ENCODE measurements around the gene IL23R. TPM values are rescaled to one million over a fixed set of nuclear protein-coding genes. Genes with fewer than 3 reads are reported as not detected.

Gene IL23R
- total RNA-seq, 1 experiment from 2014 or later = not detected

DNA sequence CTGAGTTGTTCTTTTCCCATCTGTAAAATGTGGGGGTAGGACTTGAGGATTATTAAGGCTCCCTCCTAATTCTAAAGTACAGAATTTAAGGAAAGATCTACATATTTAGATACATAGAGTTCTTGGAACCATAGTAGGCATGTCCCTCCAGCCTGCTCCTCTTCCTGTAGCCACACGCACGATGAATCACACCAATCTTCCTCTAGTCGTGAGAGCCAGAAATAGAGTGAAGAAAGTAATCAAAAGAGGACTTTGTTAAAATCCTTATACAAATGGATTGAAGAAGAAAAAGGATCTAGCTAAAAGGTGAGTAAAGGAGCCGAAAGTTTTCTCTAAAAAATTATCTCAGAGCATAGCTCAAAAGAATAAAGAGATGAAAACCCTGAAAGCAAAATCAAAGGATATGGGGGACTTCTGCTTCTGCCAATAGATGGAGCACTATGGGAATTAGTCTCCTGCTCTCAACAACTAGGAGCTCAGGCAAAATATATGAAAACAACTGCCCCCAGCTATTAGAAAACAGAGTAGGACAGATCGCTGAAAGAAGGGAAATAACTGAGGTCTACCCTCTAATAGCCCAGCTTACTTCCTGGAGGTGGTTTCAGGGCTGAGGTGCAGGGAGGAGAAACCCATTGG lies 40.0 kb upstream of the IL23R start:
- H3K9me3 ChIP-seq (ENCODE audit: control insufficient read depth, low read depth, low read length) = no peaks in the 10 kb centered on the region
- H3T11ph ChIP-seq (ENCODE audit: low read length) = no peak overlapping the region
- H3K79me2 ChIP-seq (ENCODE audit: insufficient read depth, low read length) = no peaks in the 10 kb centered on the region
- no peak overlapping the region for H3K9ac ChIP-seq (ENCODE audit: extremely low read depth, insufficient read length, low read length)
- no peak overlapping the region for H3K56ac ChIP-seq (ENCODE audit: insufficient read length, low read depth, low read length)
- H2BK12ac ChIP-seq (ENCODE audit: insufficient read length, low read depth, low read length) = no peak overlapping the region
- H3K14ac ChIP-seq (ENCODE audit: insufficient read depth, low read length) = no peak overlapping the region
- no peak for DNase-seq
- no peaks in the 10 kb centered on the region for H3K23me2 ChIP-seq (ENCODE audit: insufficient read length, low read depth, low read length, poor library complexity, severe bottlenecking)
- H2BK5ac ChIP-seq (ENCODE audit: insufficient read length, low read length) = no peak overlapping the region
- H3K79me1 ChIP-seq (ENCODE audit: insufficient read depth, low read depth, low read length, poor library complexity, severe bottlenecking) = no peaks in the 10 kb centered on the region
- H3K4ac ChIP-seq (ENCODE audit: low read depth, low read length) = no peak overlapping the region
- no peaks in the 10 kb centered on the region for H3K27me3 Mint-ChIP-seq (ENCODE audit: low read depth)
- H2AK5ac ChIP-seq (ENCODE audit: insufficient read length, low read length) = no peak overlapping the region
- WGBS (ENCODE audit: extremely low coverage, insufficient read length, low lambda C conversion rate) = no CpG with 5 or more reads among the region's 5 CpGs
- no peaks in the 10 kb centered on the region for H3K27me3 ChIP-seq (ENCODE audit: insufficient read depth, low read length)
- H3K4me2 ChIP-seq (ENCODE audit: insufficient read depth, insufficient read length, low read length) = no peak overlapping the region
- H3K4me1 ChIP-seq (ENCODE audit: insufficient read depth, low read length) = peaks cover 3% of the 10 kb centered on the region; the same call in 1 of the 2 replicates
- no peaks in the 10 kb centered on the region for H3K9me3 Mint-ChIP-seq
- TF ChIP-seq, protein P1, sequence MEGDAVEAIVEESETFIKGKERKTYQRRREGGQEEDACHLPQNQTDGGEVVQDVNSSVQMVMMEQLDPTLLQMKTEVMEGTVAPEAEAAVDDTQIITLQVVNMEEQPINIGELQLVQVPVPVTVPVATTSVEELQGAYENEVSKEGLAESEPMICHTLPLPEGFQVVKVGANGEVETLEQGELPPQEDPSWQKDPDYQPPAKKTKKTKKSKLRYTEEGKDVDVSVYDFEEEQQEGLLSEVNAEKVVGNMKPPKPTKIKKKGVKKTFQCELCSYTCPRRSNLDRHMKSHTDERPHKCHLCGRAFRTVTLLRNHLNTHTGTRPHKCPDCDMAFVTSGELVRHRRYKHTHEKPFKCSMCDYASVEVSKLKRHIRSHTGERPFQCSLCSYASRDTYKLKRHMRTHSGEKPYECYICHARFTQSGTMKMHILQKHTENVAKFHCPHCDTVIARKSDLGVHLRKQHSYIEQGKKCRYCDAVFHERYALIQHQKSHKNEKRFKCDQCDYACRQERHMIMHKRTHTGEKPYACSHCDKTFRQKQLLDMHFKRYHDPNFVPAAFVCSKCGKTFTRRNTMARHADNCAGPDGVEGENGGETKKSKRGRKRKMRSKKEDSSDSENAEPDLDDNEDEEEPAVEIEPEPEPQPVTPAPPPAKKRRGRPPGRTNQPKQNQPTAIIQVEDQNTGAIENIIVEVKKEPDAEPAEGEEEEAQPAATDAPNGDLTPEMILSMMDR (conservative IDR thresholded peaks at IDR 0.05) = peak; percentile 37; the same call in 2 of the 3 replicates
- no peak overlapping the region for H3K4me3 Mint-ChIP-seq
- no peak overlapping the region for H4K91ac ChIP-seq (ENCODE audit: insufficient read length, low read depth, low read length)
- H2BK20ac ChIP-seq (ENCODE audit: low read depth, low read length, poor library complexity, severe bottlenecking) = no peak overlapping the region
- H2BK15ac ChIP-seq (ENCODE audit: low read depth, low read length) = no peak overlapping the region
- no peak overlapping the region for H3K23ac ChIP-seq (ENCODE audit: insufficient read length, low read depth, low read length)
- H3K18ac ChIP-seq (ENCODE audit: insufficient read length, low read depth, low read length) = no peak overlapping the region
- no peak overlapping the region for H3K27ac Mint-ChIP-seq
- no peak overlapping the region for H4K5ac ChIP-seq (ENCODE audit: insufficient read length, low read depth, low read length)
- H3K4me1 Mint-ChIP-seq = peaks cover 0 to 6% of the 10 kb centered on the region in 2 experiments; a peak in 1 of 4 replicates
- H3K36me3 Mint-ChIP-seq (ENCODE audit: insufficient read depth in 1 of 3, low read depth in 3 of 3) = no peaks in the 10 kb centered on the region
- H4K8ac ChIP-seq (replicated peaks; ENCODE audit: insufficient read length, low read depth, low read length) = no peak overlapping the region
- peak overlapping the region; percentile 85 for H2AFZ ChIP-seq (ENCODE audit: low read length)
- no peaks in the 10 kb centered on the region for H4K20me1 ChIP-seq (ENCODE audit: control insufficient read depth, insufficient read depth, insufficient read length)
- H2BK120ac ChIP-seq (ENCODE audit: low read depth, low read length, poor library complexity, severe bottlenecking) = no peak overlapping the region
- H3K27ac ChIP-seq (ENCODE audit: insufficient read length, low read depth, low read length) = no peak overlapping the region

Measured in H9 (cell line).